Measurements from ENCODE around the gene ZMAT3.

The ZMAT3 gene

DNA sequence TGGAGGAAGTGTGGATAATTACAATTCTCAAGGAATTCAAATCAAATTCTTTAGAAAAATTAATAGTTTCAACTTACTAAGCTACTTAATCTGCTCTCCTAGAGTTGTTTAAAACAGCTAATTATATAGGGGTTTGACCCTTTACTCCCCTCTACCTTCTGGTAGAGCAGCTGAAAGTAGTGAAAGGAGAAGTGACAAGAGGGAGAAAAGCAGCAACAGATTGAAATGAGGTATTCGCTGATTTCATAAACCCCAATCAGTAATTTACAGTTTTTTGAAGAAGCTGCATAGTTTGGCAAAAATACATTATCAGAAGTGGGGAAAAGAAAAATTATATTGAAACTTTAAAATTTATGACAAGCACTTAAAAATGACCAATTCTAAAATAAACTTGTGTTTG, 52.8 kb downstream of the ZMAT3 start:
- no peak for DNase-seq

DNA sequence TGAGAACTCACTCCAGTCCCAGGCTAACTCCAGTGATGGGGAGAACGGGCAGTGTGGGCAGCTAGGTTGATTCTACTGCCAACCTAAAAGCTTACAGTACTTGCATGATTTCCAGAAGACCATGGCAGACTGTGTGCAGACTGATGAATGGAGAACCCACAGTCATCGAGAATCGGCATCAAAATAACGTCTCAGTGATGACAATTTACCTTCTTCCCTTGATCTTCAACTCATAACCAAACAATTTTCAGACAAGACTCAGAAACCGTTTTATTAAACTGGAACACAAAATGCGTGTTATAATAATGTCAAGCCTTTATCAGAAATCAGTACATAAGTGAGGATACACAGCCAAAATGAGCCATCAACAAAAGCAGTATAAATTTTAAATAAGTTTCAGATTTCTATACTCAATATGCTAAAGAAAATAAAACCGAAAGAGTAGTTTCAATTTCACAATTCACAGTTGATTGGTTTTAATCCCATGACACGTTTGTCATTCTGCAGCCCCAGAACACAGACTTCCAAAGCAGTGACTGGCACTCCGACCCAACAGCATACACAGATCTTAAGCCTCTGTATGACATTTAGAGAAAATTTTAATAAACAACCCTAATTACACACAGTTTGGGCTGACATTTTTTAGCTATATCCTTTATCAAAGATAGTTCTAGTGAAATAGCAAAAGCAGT, 54.5 kb downstream of the ZMAT3 start:
- DNase-seq = peak; percentile 17

DNA sequence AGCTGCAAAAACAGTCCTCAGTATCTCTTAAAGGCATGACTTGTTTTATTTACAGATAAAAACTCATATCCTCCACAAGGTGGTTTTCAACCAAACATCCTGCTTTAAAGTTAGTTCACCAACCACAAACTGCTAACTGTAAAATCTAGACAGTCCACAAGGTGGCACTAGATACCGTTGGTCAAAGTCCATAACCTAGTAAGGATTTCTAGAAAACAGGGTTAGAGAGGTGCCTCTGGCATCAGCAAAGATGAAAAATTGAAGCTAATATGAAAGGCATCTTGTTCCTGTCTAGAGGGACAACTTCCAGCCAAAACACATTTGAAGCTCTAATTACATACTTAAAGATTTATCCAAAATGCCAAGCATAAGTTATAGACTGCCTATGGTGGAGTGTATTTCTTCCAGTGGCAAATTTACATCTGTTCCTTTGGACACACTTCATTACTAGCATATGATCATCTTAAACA, 56.0 kb downstream of the ZMAT3 start:
- DNase-seq = peak; percentile 39

- DNase-seq = no peak
Observed at GRCh38 chr3:179005706-179006105, 65.9 kb downstream of the ZMAT3 start.

DNA sequence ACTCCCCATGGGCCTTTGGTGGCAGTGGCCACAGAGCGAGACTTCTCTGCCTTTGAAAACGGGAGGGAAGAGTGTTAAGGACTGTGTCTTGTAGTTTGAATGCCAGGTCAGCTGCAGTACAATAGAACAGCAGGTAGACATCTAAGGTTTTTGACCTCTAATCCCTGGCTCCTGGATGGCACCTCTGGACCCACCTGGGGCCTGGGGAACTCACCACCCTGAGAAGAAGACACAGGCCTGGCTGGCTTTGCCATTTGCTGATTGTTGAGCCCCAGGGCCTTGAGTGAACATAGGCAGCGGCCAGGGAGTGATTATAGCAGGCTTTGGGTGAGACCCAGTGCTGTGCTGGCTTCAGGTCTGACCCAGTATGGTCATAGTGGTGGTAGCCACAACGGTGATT, 66.4 kb downstream of the ZMAT3 start:
- DNase-seq = no peak

GRCh38 chr3:179000659-179001058, 71.0 kb downstream of the ZMAT3 start:
- no peak for DNase-seq

DNA sequence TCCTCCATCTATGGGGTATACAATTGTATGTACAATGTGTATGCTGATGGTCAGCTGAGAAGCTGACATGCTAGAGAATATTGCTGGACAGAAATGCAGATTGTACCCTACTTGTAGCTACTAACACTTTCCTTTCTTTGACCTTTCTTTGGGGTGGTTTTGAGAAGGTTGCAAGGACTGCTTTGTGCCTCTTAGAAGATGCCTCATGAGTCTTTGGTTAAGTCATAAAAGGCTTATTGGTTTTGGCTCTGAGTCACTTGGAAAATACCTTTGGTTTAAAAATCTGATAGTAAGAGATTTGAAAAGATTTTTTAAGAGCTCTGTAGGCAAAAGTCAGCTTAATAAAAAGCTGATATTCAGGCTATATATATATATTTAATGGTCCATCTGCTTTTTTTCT, 71.5 kb downstream of the ZMAT3 start:
- no peak for DNase-seq

GRCh38 chr3:178996399-178996798, 75.2 kb downstream of the ZMAT3 start:
- no peak for DNase-seq

DNA sequence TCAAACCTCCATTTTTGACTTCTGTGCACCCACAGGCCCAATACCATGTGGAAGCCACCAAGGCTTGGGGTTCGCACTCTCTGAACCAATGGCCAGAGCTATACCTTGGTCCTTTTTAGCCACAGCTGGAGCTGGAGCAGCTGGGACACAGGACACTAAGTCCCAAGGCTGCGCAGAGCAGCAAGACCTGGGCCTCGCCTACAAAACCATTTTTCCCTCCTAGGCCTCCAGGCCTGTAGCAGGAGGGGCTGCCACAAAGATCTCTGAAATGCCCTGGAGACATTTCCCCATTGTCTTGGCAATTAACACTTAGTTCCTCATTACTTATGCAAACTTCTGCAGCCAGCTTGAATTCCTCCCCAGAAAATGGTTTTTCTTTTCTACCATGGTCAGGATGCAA, 81.3 kb downstream of the ZMAT3 start:
- no peak for DNase-seq

DNA sequence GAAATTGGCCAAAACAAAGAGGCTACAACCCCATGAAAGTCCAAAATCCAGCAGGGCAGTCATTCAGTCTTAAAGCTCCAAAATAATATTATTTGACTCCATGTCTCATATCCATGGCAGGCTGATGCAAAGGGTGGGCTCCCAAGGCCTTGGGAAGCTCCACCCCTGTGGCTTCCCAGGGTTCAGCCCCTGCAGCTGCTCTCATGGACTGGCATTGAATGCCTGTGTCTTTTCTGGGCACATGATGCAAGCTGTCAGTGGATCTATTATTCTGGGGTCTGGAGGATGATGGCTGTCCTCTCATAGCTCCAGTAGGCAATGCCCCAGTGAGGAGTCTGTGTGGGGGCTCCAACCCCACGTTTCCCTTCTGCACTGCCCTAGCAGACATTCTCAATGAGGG, 81.8 kb downstream of the ZMAT3 start:
- DNase-seq = no peak

DNA sequence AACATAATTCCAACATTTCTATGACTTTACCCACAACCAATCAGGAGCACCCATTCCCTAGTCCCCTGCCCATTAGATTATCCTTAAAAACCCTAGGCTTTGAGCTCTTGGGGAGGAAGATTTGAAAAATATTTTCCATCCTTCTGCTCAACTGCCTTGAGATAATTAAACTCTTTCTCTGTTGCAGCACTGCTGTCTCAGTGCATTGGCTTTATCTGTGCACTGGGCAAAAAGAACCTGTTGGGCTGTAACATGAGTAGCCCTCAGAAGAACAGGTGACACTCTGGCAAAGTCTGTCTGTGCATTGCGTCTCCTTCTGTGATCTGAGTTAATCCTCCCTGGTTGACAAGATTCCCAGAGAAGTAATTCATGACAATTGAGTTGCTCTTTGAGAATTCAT, 83.9 kb downstream of the ZMAT3 start:
- no peak for DNase-seq

GRCh38 chr3:178986456-178986855, 85.2 kb downstream of the ZMAT3 start:
- DNase-seq = no peak

- DNase-seq = no peak
Observed at GRCh38 chr3:178982137-178982536, 89.5 kb downstream of the ZMAT3 start.

DNA sequence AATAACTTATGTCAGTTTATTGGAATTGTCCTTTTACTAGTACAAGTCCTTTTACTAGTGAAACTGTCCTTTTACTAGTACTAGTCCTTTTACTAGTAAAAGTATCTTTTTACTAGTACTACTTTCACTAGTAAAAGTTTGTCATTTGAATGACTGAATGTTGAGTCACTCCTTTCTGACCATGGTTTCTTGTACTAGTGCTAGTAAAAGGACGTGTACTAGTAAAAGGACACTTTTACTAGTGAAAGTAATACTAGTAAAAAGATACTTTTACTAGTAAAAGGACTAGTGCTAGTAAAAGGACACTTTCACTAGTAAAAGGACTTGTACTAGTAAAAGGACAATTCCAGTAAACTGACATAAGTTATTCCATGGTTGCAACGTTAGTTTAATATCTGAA, 96.3 kb downstream of the ZMAT3 start:
- DNase-seq = no peak

GRCh38 chr3:178971614-178972013, 100.0 kb downstream of the ZMAT3 start:
- no peak for DNase-seq

DNA sequence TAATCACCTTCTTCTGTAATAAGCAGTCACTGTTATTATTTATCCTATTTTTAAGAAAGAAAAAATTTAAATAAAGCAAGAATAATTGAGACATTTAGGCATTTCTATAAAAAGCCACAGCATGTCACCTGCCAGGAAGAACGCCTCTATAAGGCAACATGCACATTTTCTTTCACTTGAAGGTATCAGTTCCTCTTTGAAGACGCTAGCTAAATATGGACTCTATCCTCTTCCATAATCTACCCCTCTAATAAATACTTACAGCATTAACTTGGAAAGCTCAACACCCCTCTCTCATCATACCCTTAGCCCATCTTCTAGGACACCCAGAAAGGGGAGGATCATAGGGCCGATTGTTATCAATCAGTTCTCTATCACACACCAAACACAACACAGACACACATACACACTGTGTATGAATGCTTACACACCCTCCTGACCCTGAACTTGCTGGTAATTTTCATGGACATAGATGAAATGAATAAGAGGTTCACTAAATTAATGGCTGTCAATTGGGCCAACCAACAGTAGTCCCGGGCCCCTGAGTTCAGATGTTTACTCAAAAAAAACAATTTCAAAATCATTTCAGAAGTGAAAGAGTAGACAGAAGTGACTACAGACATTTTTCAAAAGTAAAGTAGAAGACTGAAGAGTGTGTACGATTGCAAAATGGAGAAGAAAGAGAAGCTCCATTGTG, 102.5 kb downstream of the ZMAT3 start:
- DNase-seq = no peak

Data from activated naive CD4-positive, alpha-beta T cell treated with Interleukin-2 at 50 U/mL for 16 hours (primary cell).